Activated CD4-positive, alpha-beta T cell treated with anti-CD3 and anti-CD28 coated beads, Interleukin-2, amount 50 U/mL, for 48 hours (primary cell): ENCODE measurements around the gene GAS2L1.

Source experiments
- DNase-seq, 2 experiments: peaks; one replicate each; pipeline ENCODE4 v3.0.0-alpha.2; 2020

Gene GAS2L1

GRCh38 chr22:29310065-29310862 lies 3.8 kb downstream of the GAS2L1 start:
- no peak for DNase-seq

- DNase-seq: peak; percentile 78 to 84
Observed at GRCh38 chr22:29310863-29311339, 4.5 kb downstream of the GAS2L1 start.

- DNase-seq: no peak
Observed at GRCh38 chr22:29311464-29312217, 5.2 kb downstream of the GAS2L1 start.

- no peak for DNase-seq
Observed at GRCh38 chr22:29312218-29313125, 6.0 kb downstream of the GAS2L1 start.

- DNase-seq: no peak
Observed at GRCh38 chr22:29313126-29313575, 6.7 kb downstream of the GAS2L1 start.

GRCh38 chr22:29313576-29314466 lies 7.4 kb downstream of the GAS2L1 start:
- no peak for DNase-seq

GRCh38 chr22:29314537-29315285 lies 8.3 kb downstream of the GAS2L1 start:
- DNase-seq: no peak

GRCh38 chr22:29315286-29316140 lies 9.1 kb downstream of the GAS2L1 start, which contains the start of gene RASL10A:
Gene RASL10A, minus strand, starts transcription at chr22:29315697. Its CDS starts 451 bp downstream, at chr22:29315246.
- no peak for DNase-seq

GRCh38 chr22:29316141-29316828 lies 9.8 kb downstream of the GAS2L1 start:
- DNase-seq: no peak

GRCh38 chr22:29317827-29318454 lies 11.5 kb downstream of the GAS2L1 start:
- DNase-seq: no peak

GRCh38 chr22:29319072-29319471 lies 12.6 kb downstream of the GAS2L1 start:
- no peak for DNase-seq

GRCh38 chr22:29320546-29320945 lies 14.1 kb downstream of the GAS2L1 start:
- DNase-seq: no peak

- DNase-seq: no peak
Observed at GRCh38 chr22:29323641-29324040, 17.2 kb downstream of the GAS2L1 start.

- no peak for DNase-seq
Observed at GRCh38 chr22:29325356-29325755, 18.9 kb downstream of the GAS2L1 start.

- DNase-seq: no peak
Observed at GRCh38 chr22:29325785-29326315, 19.4 kb downstream of the GAS2L1 start.

- DNase-seq: no peak
Observed at GRCh38 chr22:29326481-29326880, 20.0 kb downstream of the GAS2L1 start.

- DNase-seq: no peak
Observed at GRCh38 chr22:29327089-29327764, 20.8 kb downstream of the GAS2L1 start.

GRCh38 chr22:29328055-29328454 lies 21.6 kb downstream of the GAS2L1 start:
- no peak for DNase-seq
